Neural progenitor cell (in vitro differentiated cells): ENCODE results near the gene SMC5. TPM values are rescaled to one million over a fixed set of nuclear protein-coding genes. Genes with fewer than 3 reads are reported as not detected.

Experiments used
- DNase-seq: peaks from one replicate; pipeline ENCODE4 v3.0.0-alpha.2; 2016; ENCODE audit warnings: low spot score
- H2AFZ ChIP-seq: fragments of 200-600 bp; sonication (generic); replicated peaks from 2 replicates; pipeline ENCODE4 v1.6.1; 2016; ENCODE audit warnings: antibody characterized with exemption
- H3F3A ChIP-seq: fragments of 200-600 bp; sonication (generic); 2 replicates; pipeline ENCODE4 v1.6.1; 2016; ENCODE audit warnings: antibody characterized with exemption, low read depth
- H3K27ac ChIP-seq: fragments of 200-600 bp; sonication (generic); 2 replicates; pipeline ENCODE4 v1.5.1; 2016; ENCODE audit warnings: mild to moderate bottlenecking
- H3K27me3 ChIP-seq: fragments of 200-600 bp; sonication (generic); 2 replicates; pipeline ENCODE4 v1.6.1; 2016; ENCODE audit warnings: mild to moderate bottlenecking, moderate library complexity
- H3K36me3 ChIP-seq: fragments of 200-600 bp; sonication (generic); 2 replicates; pipeline ENCODE4 v1.5.1; 2016
- H3K4me1 ChIP-seq: fragments of 200-600 bp; sonication (generic); 2 replicates; pipeline ENCODE4 v1.6.1; 2016; ENCODE audit warnings: mixed run types
- H3K4me2 ChIP-seq: fragments of 200-600 bp; sonication (generic); 2 replicates; pipeline ENCODE4 v1.6.1; 2016
- H3K4me3 ChIP-seq: fragments of 200-600 bp; sonication (generic); 2 replicates; pipeline ENCODE4 v1.5.1; 2016
- H3K79me2 ChIP-seq: fragments of 200-600 bp; sonication (generic); 2 replicates; pipeline ENCODE4 v1.6.1; 2016; ENCODE audit warnings: low read depth
- H3K9ac ChIP-seq: fragments of 200-600 bp; sonication (generic); 2 replicates; pipeline ENCODE4 v1.6.1; 2016
- H3K9me3 ChIP-seq: fragments of 200-600 bp; sonication (generic); 2 replicates; pipeline ENCODE4 v1.5.1; 2016; ENCODE audit warnings: low read depth
- H4K20me1 ChIP-seq: fragments of 200-600 bp; sonication (generic); 2 replicates; pipeline ENCODE4 v1.6.1; 2016; ENCODE audit warnings: low read depth
- H3K27ac Mint-ChIP-seq: 3 replicates; pipeline ENCODE4 v1.8.0; 2021; ENCODE audit warnings: mixed read lengths
- H3K27me3 Mint-ChIP-seq: 2 replicates; pipeline ENCODE4 v1.8.0; 2022; ENCODE audit warnings: low read depth, mild to moderate bottlenecking, inconsistent platforms, moderate library complexity, mixed read lengths; ENCODE audit not compliant: insufficient read depth
- H3K36me3 Mint-ChIP-seq: 3 replicates; pipeline ENCODE4 v1.8.0; 2021; ENCODE audit warnings: mixed read lengths
- H3K4me1 Mint-ChIP-seq: 3 replicates; pipeline ENCODE4 v1.8.0; 2021; ENCODE audit warnings: mixed read lengths
- H3K4me3 Mint-ChIP-seq: 3 replicates; pipeline ENCODE4 v1.8.0; 2021; ENCODE audit warnings: mild to moderate bottlenecking, moderate library complexity, mixed read lengths
- H3K9me3 Mint-ChIP-seq: 3 replicates; pipeline ENCODE4 v1.8.0; 2020; ENCODE audit warnings: mixed read lengths
- EZH2 ChIP-seq: fragments of 200-600 bp; sonication (generic); IDR thresholded peaks from 2 replicates; pipeline ENCODE4 v1.6.1; 2017; ENCODE audit warnings: antibody characterized with exemption, mild to moderate bottlenecking, moderate library complexity
- EZH2phosphoT487 ChIP-seq: fragments of 200-600 bp; sonication (generic); IDR thresholded peaks from 2 replicates; pipeline ENCODE4 v1.6.1; 2017; ENCODE audit warnings: antibody characterized with exemption
- total RNA-seq: library from RNA; depleted of rRNA; stranded (reverse); fragments of >200 nt; gene quantifications from 2 replicates; pipeline ENCODE4 v1.2.3, GENCODE V29; 2015; ENCODE audit warnings: low replicate concordance
- TF ChIP-seq, protein P1 (sequence below): fragments of 200-600 bp; sonication (generic); IDR thresholded peaks from 2 replicates; pipeline ENCODE4 v1.5.1; 2017; ENCODE audit warnings: antibody characterized with exemption, mild to moderate bottlenecking

SMC5 gene
- total RNA-seq, 1 donor from 2014 or later, result 63.1 TPM

DNA sequence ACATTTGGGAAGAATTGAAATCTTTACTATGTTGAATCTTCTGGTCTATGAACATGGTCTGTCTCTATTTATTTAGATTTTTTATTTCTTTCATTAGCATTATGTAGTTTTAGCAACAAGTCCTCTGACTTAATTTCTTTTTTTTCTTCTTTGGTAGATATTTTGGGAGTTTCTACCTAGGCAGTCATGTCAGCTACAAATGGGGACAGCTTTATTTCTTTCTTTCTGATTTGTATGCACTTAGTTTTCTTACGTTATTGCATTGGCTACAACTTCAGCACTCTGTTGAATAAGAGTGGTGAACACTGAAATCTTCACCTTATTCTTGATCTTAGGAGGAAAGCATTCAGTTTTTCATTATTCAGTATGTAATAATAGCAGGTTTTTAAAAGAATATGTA is 33.5 kb downstream of the SMC5 start:
- Histone ChIP-seq H3K4me3 (no peak overlapping the region), H2AFZ (no peak overlapping the region), H3K4me2 (no peak overlapping the region), H3F3A (no peaks in the 10 kb centered on the region), H4K20me1 (no peaks in the 10 kb centered on the region), H3K9me3 (peaks cover 12% of the 10 kb centered on the region), H3K4me1 (no peaks in the 10 kb centered on the region), H3K79me2 (peaks cover 36% of the 10 kb centered on the region), H3K9ac (no peak overlapping the region), H3K27ac (no peak overlapping the region), H3K27me3 (no peaks in the 10 kb centered on the region), H3K36me3 (peaks cover 22% of the 10 kb centered on the region)
- DNase-seq, result no peak
- TF ChIP-seq, protein P1, sequence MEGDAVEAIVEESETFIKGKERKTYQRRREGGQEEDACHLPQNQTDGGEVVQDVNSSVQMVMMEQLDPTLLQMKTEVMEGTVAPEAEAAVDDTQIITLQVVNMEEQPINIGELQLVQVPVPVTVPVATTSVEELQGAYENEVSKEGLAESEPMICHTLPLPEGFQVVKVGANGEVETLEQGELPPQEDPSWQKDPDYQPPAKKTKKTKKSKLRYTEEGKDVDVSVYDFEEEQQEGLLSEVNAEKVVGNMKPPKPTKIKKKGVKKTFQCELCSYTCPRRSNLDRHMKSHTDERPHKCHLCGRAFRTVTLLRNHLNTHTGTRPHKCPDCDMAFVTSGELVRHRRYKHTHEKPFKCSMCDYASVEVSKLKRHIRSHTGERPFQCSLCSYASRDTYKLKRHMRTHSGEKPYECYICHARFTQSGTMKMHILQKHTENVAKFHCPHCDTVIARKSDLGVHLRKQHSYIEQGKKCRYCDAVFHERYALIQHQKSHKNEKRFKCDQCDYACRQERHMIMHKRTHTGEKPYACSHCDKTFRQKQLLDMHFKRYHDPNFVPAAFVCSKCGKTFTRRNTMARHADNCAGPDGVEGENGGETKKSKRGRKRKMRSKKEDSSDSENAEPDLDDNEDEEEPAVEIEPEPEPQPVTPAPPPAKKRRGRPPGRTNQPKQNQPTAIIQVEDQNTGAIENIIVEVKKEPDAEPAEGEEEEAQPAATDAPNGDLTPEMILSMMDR, result no peak
- Mint-ChIP-seq H3K9me3 (peaks cover 29% of the 10 kb centered on the region), H3K36me3 (peaks cover 72% of the 10 kb centered on the region), H3K4me1 (no peaks in the 10 kb centered on the region), H3K4me3 (no peak overlapping the region), H3K27ac (no peak overlapping the region), H3K27me3 (no peaks in the 10 kb centered on the region)

DNA sequence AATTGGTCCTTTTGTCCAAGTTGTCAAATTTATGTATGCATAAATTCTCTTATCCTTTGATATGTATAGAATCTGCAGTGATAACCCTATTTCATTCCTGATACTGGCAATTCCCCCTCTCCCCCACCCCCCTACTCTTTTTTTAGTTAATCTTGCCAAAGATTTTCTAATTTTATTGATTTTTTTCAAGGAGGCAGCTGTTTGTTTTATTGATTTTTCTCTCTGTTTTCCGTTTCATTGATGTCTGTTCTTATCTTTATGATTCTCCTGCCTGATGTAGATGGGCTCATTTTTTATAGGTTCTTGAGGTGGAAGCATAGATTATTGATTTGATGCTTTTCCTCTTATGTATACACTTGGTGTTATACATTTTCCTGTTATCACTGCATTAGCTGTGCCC is 34.4 kb downstream of the SMC5 start:
- Histone ChIP-seq H4K20me1 (no peaks in the 10 kb centered on the region), H3K9ac (no peak overlapping the region), H3K27me3 (no peaks in the 10 kb centered on the region), H3K4me1 (no peaks in the 10 kb centered on the region), H3K79me2 (peaks cover 36% of the 10 kb centered on the region), H3F3A (no peaks in the 10 kb centered on the region), H3K9me3 (peaks cover 12% of the 10 kb centered on the region), H3K4me2 (no peak overlapping the region), H3K27ac (no peak overlapping the region), H3K4me3 (no peak overlapping the region), H3K36me3 (peaks cover 25% of the 10 kb centered on the region), H2AFZ (no peak overlapping the region)
- no peak for TF ChIP-seq EZH2phosphoT487
- TF ChIP-seq, protein P1, result no peak
- TF ChIP-seq EZH2, result no peak
- no peak overlapping the region for H3K27ac Mint-ChIP-seq
- DNase-seq, result no peak
- H3K4me3 Mint-ChIP-seq, result no peak overlapping the region
- H3K27me3 Mint-ChIP-seq, result no peaks in the 10 kb centered on the region
- H3K36me3 Mint-ChIP-seq, result peaks cover 67% of the 10 kb centered on the region
- peaks cover 29% of the 10 kb centered on the region for H3K9me3 Mint-ChIP-seq
- no peaks in the 10 kb centered on the region for H3K4me1 Mint-ChIP-seq

DNA sequence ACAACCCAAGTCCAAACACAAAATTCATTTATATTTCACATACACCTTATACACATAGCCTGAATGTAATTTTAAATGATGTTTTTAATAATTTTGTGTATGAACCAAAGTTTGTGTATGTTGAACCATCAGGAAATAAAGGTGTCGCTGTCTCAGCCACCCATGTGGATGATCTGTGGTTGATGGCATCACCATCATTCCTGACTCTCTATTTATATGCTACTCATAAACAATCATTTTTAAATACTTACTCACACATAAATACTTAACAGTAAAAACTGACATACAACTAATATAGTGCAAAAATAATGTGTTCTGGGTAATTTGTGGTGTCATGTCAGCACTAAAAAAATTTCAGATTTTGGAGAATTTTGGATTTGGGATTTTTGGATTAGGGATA is 38.4 kb downstream of the SMC5 start:
- no peak for DNase-seq
- Histone ChIP-seq H3K27me3 (no peaks in the 10 kb centered on the region), H3K79me2 (peaks cover 18% of the 10 kb centered on the region), H3F3A (no peaks in the 10 kb centered on the region), H3K4me2 (no peak overlapping the region), H3K4me1 (no peaks in the 10 kb centered on the region), H3K9ac (no peak overlapping the region), H3K4me3 (no peak overlapping the region), H3K27ac (no peak overlapping the region), H2AFZ (no peak overlapping the region), H3K9me3 (peaks cover 5% of the 10 kb centered on the region), H4K20me1 (no peaks in the 10 kb centered on the region), H3K36me3 (peaks cover 45% of the 10 kb centered on the region)
- no peaks in the 10 kb centered on the region for H3K27me3 Mint-ChIP-seq
- H3K27ac Mint-ChIP-seq, result no peak overlapping the region
- peaks cover 63% of the 10 kb centered on the region for H3K36me3 Mint-ChIP-seq
- peaks cover 17% of the 10 kb centered on the region for H3K9me3 Mint-ChIP-seq
- no peak overlapping the region for H3K4me3 Mint-ChIP-seq
- no peaks in the 10 kb centered on the region for H3K4me1 Mint-ChIP-seq
- no peak for TF ChIP-seq EZH2phosphoT487
- no peak for TF ChIP-seq EZH2
- TF ChIP-seq, protein P1, result no peak
